ENCODE measurements around the gene HOXB3.

Gene HOXB3

GRCh38 chr17:48546924-48547807 lies 42.9 kb downstream of the HOXB3 start:
- H3K4me3 ChIP-seq (ENCODE audit: low read depth, low read length) = no peak overlapping the region
- DNase-seq (ENCODE audit: low read depth) = no peak
- no peak for TF ChIP-seq CTCF (conservative IDR thresholded peaks at IDR 0.05; ENCODE audit: low read depth, low read length)

GRCh38 chr17:48546137-48546923 lies 43.7 kb downstream of the HOXB3 start:
- no peak overlapping the region for H3K4me3 ChIP-seq (ENCODE audit: low read depth, low read length)
- no peak for TF ChIP-seq CTCF (conservative IDR thresholded peaks at IDR 0.05; ENCODE audit: low read depth, low read length)
- DNase-seq (ENCODE audit: low read depth) = no peak

- H3K4me3 ChIP-seq (ENCODE audit: low read depth, low read length) = no peak overlapping the region
- TF ChIP-seq CTCF (conservative IDR thresholded peaks at IDR 0.05; ENCODE audit: low read depth, low read length) = no peak
- DNase-seq (ENCODE audit: low read depth) = no peak
These were observed 44.5 kb downstream of the HOXB3 start for GRCh38 chr17:48545539-48545938.

- TF ChIP-seq CTCF (conservative IDR thresholded peaks at IDR 0.05; ENCODE audit: low read depth, low read length) = no peak
- no peak for DNase-seq (ENCODE audit: low read depth)
- no peak within 1 kb of the TSS for H3K4me3 ChIP-seq (ENCODE audit: low read depth, low read length)
These were observed 45.0 kb downstream of the HOXB3 start, which contains the start of gene HOXB2 for GRCh38 chr17:48545022-48545375. Gene HOXB2 (minus strand): TSS chr17:48545109. CDS start chr17:48544911, 198 bp downstream.

GRCh38 chr17:48544349-48545021 lies 45.6 kb downstream of the HOXB3 start:
- TF ChIP-seq CTCF (conservative IDR thresholded peaks at IDR 0.05; ENCODE audit: low read depth, low read length) = no peak

GRCh38 chr17:48543854-48544348 lies 46.1 kb downstream of the HOXB3 start:
- DNase-seq (ENCODE audit: low read depth) = no peak
- TF ChIP-seq CTCF (conservative IDR thresholded peaks at IDR 0.05; ENCODE audit: low read depth, low read length) = no peak
- no peak overlapping the region for H3K4me3 ChIP-seq (ENCODE audit: low read depth, low read length)

More at GRCh38 chr17:48544349-48545021, 45.6 kb downstream of the HOXB3 start:
- H3K4me3 ChIP-seq (ENCODE audit: low read depth, low read length) = no peak overlapping the region
- DNase-seq (ENCODE audit: low read depth) = no peak
